HepG2 (cell line): ENCODE measurements around the gene PIGW. TPM values are rescaled to one million over a fixed set of nuclear protein-coding genes. Genes with fewer than 3 reads are reported as not detected.

Source experiments
- CREB1 ChIP-seq, 2 experiments: fragments of 450-650 bp in 1 of 2; IDR thresholded peaks; 2 replicates each; pipeline ENCODE4 v1.6.1; 2016 to 2017; ENCODE audit warnings: control low read depth in 1 of 2, mild to moderate bottlenecking in 1 of 2, missing compliant biosample characterization in 1 of 2, missing genetic modification characterization in 1 of 2
- HDAC2 ChIP-seq: sonication (generic); formaldehyde crosslinking; IDR thresholded peaks from 2 replicates; pipeline ENCODE4 v1.4.0; 2020; ENCODE audit warnings: missing genetic modification reagents
- JARID2 ChIP-seq: sonication (generic); formaldehyde crosslinking; IDR thresholded peaks from 2 replicates; pipeline ENCODE4 v1.8.1; 2023; ENCODE audit warnings: missing genetic modification reagents, inconsistent platforms; ENCODE audit not compliant: insufficient replicate concordance
- MATR3 ChIP-seq: sonication (generic); formaldehyde crosslinking; IDR thresholded peaks from 2 replicates; pipeline ENCODE4 v1.4.0; 2020; ENCODE audit warnings: missing genetic modification reagents
- MBNL3 ChIP-seq: fragments of 250-450 bp; sonication (Bioruptor Pico); conservative IDR thresholded peaks from 2 replicates; pipeline ENCODE4 v1.8.0; 2022; ENCODE audit warnings: mild to moderate bottlenecking, inconsistent platforms
- NRL ChIP-seq: sonication (generic); formaldehyde crosslinking; IDR thresholded peaks from 2 replicates; pipeline ENCODE4 v1.5.0; 2020; ENCODE audit warnings: missing genetic modification reagents, mild to moderate bottlenecking, moderate library complexity, borderline replicate concordance
- SAFB2 ChIP-seq: sonication (generic); formaldehyde crosslinking; IDR thresholded peaks from 2 replicates; pipeline ENCODE4 v1.5.1; 2020; ENCODE audit warnings: missing genetic modification reagents, low read depth, mild to moderate bottlenecking, borderline replicate concordance
- SP2 ChIP-seq: sonication (generic); formaldehyde crosslinking; IDR thresholded peaks from 2 replicates; pipeline ENCODE4 v1.5.1; 2020; ENCODE audit warnings: mild to moderate bottlenecking, missing genetic modification reagents
- SP5 ChIP-seq: IDR thresholded peaks from 2 replicates; pipeline ENCODE4 v1.6.1; 2016; ENCODE audit warnings: low read depth, borderline replicate concordance
- STAG1 ChIP-seq: sonication (generic); formaldehyde crosslinking; IDR thresholded peaks from 2 replicates; pipeline ENCODE4 v1.4.0; 2020; ENCODE audit warnings: missing genetic modification reagents
- TARDBP ChIP-seq: sonication (generic); formaldehyde crosslinking; IDR thresholded peaks from 2 replicates; pipeline ENCODE4 v1.8.0; 2022; ENCODE audit warnings: mild to moderate bottlenecking, missing genetic modification reagents
- TCF7L2 ChIP-seq: IDR thresholded peaks from 2 replicates; pipeline ENCODE4 v1.6.1; 2011; ENCODE audit warnings: mild to moderate bottlenecking, low read depth, low read length, moderate library complexity
- ZBTB25 ChIP-seq: IDR thresholded peaks from 2 replicates; pipeline ENCODE4 v1.6.1; 2018; ENCODE audit warnings: missing genetic modification reagents
- ZC3H4 ChIP-seq: sonication (generic); formaldehyde crosslinking; IDR thresholded peaks from 2 replicates; pipeline ENCODE4 v1.4.0; 2020; ENCODE audit warnings: missing genetic modification reagents, borderline replicate concordance
- ZFX ChIP-seq: sonication (generic); formaldehyde crosslinking; IDR thresholded peaks from 2 replicates; pipeline ENCODE4 v1.4.0; 2020; ENCODE audit warnings: mild to moderate bottlenecking, low read depth, missing genetic modification reagents, moderate library complexity
- ZNF451 ChIP-seq: sonication (generic); formaldehyde crosslinking; IDR thresholded peaks from 2 replicates; pipeline ENCODE4 v1.5.0; 2020; ENCODE audit warnings: mild to moderate bottlenecking, missing genetic modification reagents
- ZNF496 ChIP-seq: sonication (generic); formaldehyde crosslinking; IDR thresholded peaks from 2 replicates; pipeline ENCODE4 v1.8.1; 2023; ENCODE audit warnings: mild to moderate bottlenecking, moderate library complexity, missing genetic modification reagents; ENCODE audit not compliant: insufficient replicate concordance
- ZNF660 ChIP-seq: sonication (generic); formaldehyde crosslinking; IDR thresholded peaks from 2 replicates; pipeline ENCODE4 v1.5.1; 2020; ENCODE audit warnings: mild to moderate bottlenecking, low read depth, missing genetic modification reagents, borderline replicate concordance
- ZNF784 ChIP-seq: sonication (generic); formaldehyde crosslinking; IDR thresholded peaks from 2 replicates; pipeline ENCODE4 v1.5.1; 2020; ENCODE audit warnings: missing genetic modification reagents, mild to moderate bottlenecking, borderline replicate concordance
- ZSCAN12 ChIP-seq: sonication (generic); formaldehyde crosslinking; IDR thresholded peaks from 2 replicates; pipeline ENCODE4 v1.9.0; 2021; ENCODE audit warnings: mild to moderate bottlenecking, missing genetic modification reagents
- ZXDC ChIP-seq: sonication (generic); formaldehyde crosslinking; IDR thresholded peaks from 2 replicates; pipeline ENCODE4 v1.5.0; 2020; ENCODE audit warnings: mild to moderate bottlenecking, missing genetic modification reagents
- polyA plus RNA-seq, 8 experiments: library from polyadenylated mRNA; depleted of rRNA in 3 of 8; stranded (reverse) in 7 of 8; unstranded in 1 of 8; fragments of >200 nt; fragmentation: Illumina TruSeq in 4 of 8; extraction: Trizol in 4 of 8; gene quantifications; 2 replicates each; pipeline versions ENCODE4 v1.2.1 to v1.2.3, GENCODE V29; 2011 to 2016; ENCODE audit warnings: low read depth in 4 of 8, missing spikeins in 1 of 8, mixed read lengths in 1 of 8; ENCODE audit not compliant: insufficient read depth in 1 of 8
- total RNA-seq, 5 experiments: library from RNA; depleted of rRNA; stranded (reverse); fragments of >200 nt; fragmentation: Illumina TruSeq; extraction: Trizol; gene quantifications; 2 replicates each; pipeline ENCODE4 v1.2.3, GENCODE V29; 2016; ENCODE audit warnings: low read depth in 1 of 5
- TF ChIP-seq, protein P1 (sequence below), 2 experiments: sonication (generic) in 1 of 2; formaldehyde crosslinking in 1 of 2; IDR thresholded peaks; 2 replicates each; pipeline versions ENCODE4 v1.5.1 to v1.6.1; 2011 to 2020; ENCODE audit warnings: borderline replicate concordance in 1 of 2, low read depth in 1 of 2, low read length in 1 of 2, mild to moderate bottlenecking in 1 of 2, missing genetic modification reagents in 1 of 2, moderate library complexity in 1 of 2

The PIGW gene
- total and polyA plus RNA-seq, 2 of the 13 experiments (the other 11 are each of a cell fraction or from before 2014, with no cell fraction given), result 9.0 to 24.0 TPM

GRCh38 chr17:36533935-36534839 lies 600 bp upstream of the PIGW start (continued):
- TF ChIP-seq, protein P1, sequence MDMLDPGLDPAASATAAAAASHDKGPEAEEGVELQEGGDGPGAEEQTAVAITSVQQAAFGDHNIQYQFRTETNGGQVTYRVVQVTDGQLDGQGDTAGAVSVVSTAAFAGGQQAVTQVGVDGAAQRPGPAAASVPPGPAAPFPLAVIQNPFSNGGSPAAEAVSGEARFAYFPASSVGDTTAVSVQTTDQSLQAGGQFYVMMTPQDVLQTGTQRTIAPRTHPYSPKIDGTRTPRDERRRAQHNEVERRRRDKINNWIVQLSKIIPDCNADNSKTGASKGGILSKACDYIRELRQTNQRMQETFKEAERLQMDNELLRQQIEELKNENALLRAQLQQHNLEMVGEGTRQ (IDR thresholded peaks at IDR 0.05; ENCODE audit: low read depth, low read length), result no peak
- TF ChIP-seq, protein P1 (CRISPR knock-in tag; IDR thresholded peaks at IDR 0.05; ENCODE audit: borderline replicate concordance), result no peak; the same call in 1 of the 2 replicates
- TF ChIP-seq ZNF496 (CRISPR knock-in tag) (no peak), ZC3H4 (CRISPR knock-in tag) (no peak), ZNF784 (CRISPR knock-in tag) (no peak), ZBTB25 (peak; percentile 38; the same call in 1 of the 2 replicates), MBNL3 (CRISPR knock-in tag) (no peak), CREB1 (IDR thresholded peaks at IDR 0.05) (no peak), CREB1 (CRISPR knock-in tag; IDR thresholded peaks at IDR 0.05) (no peak), TARDBP (no peak; the same call in none of the 2 replicates), TCF7L2 (no peak), STAG1 (no peak), ZSCAN12 (CRISPR knock-in tag) (no peak), SP5 (CRISPR knock-in tag) (peak; percentile 28; the same call in 1 of the 2 replicates), SP2 (no peak; the same call in none of the 2 replicates), HDAC2 (CRISPR knock-in tag) (0 out of 2 replicates have a peak, but pooled peaks have one; percentile 38), ZXDC (CRISPR knock-in tag) (no peak), ZNF451 (CRISPR knock-in tag) (no peak), JARID2 (CRISPR knock-in tag) (no peak), ZFX (CRISPR knock-in tag) (no peak), ZNF660 (no peak), MATR3 (CRISPR knock-in tag) (no peak), NRL (CRISPR knock-in tag) (no peak), SAFB2 (CRISPR knock-in tag) (no peak)
